ENCODE measurements around the gene ZMIZ1.

The ZMIZ1 gene

DNA sequence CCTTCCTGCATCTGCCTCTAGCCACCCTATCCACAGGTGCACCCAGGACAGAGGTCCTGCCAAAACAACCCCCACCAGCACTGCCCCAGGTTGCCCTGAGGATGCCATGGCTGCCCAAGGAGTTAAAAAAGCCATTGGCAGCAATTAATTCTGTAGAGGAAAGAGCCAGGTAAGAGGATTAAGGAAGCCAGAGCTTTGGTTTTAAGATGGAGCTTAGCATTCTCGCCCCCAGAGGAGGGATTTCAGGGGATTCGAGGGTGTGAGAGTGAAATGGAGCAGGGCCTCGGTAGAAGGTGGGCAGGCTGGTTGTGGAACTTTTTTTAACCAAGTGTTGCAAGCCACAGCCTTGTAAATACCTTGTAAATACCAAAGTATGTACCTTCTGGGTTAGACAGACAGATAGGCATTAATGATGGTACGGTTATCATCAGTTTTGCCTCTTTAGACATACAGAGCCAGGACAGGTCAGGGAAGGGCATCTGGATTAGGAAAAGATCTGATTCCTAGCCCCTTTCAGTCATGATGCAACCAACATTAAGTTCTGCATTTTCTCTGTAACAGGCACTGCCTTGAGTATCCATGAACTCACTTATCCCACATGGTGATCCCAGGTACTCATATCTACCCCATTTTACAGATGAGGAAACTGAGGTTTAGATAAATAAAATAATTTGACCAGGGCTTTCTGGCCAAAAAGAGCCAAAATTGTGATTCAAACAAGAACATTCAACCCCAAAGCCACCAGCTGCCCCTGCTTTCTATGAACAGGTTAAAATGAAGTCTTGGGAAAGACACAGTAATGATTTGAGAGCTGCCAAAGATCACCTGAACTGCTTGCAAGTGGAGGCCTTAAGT, 157.9 kb downstream of the ZMIZ1 start:
- no peak for DNase-seq (ENCODE audit: low read depth in 2 of 2)
- H3K4me3 ChIP-seq (replicated peaks in 1 of 2; ENCODE audit: low read depth in 2 of 2, low read length in 2 of 2): no peak overlapping the region
- no peak for TF ChIP-seq CTCF (IDR thresholded peaks at IDR 0.05; ENCODE audit: low read depth, low read length)

DNA sequence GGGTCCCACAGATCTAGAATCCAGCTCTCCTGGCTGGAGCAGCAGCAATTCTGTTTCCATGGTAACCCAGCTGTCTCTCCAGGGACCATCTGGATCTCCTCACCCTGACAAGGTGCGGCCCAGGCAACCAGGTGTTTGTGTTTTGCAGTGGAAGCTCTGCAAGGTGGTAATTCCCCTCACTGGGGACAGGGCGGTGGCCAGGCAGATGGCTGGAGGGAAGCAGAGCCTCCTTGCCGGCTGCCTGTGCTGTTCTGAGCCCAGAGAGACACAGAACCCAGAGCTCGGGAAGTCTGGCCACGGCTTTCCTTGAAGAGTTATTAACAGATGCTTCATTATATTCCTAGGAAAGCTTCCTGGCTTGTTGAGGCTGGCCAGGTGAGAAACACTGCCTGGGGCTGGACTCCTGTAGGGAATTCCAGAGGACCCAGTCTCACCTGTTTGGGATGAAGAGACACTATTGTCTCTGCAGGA, 160.3 kb downstream of the ZMIZ1 start:
- no peak for TF ChIP-seq CTCF (IDR thresholded peaks at IDR 0.05; ENCODE audit: low read depth, low read length)
- H3K4me3 ChIP-seq (replicated peaks in 1 of 2; ENCODE audit: low read depth in 2 of 2, low read length in 2 of 2): no peak overlapping the region
- DNase-seq (ENCODE audit: low read depth in 2 of 2): no peak

DNA sequence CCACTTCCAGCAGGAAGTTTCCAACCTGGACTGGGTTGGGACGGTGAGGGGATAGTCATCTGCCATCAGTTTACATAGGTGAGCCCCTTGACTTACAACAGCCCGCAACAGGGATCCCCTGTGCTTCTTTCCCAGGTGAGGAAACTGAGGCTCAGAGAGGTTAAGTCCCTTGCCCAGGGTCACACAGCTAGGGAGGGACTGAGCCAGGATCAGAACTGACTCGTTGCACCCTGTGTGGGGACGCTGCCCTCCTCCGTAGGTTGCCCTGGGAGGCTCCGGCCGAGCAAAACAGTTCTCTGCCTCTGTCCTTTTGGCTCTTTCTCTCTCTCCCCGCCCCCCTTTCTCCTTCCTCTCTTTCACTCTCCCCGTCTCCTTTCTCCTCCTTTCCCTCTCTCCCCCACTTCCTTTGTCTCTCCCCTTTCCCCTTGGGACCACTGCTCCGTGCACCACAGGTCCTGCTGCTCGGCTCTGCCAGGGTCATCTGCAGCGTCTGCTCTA, 161.1 kb downstream of the ZMIZ1 start:
- no peak overlapping the region for H3K4me3 ChIP-seq (replicated peaks in 1 of 2; ENCODE audit: low read depth in 2 of 2, low read length in 2 of 2)
- TF ChIP-seq CTCF (IDR thresholded peaks at IDR 0.05; ENCODE audit: low read depth, low read length): no peak
- no peak for DNase-seq (ENCODE audit: low read depth in 2 of 2)

GRCh38 chr10:79230328-79230830, 161.6 kb downstream of the ZMIZ1 start:
- no peak overlapping the region for H3K4me3 ChIP-seq (replicated peaks in 1 of 2; ENCODE audit: low read depth in 2 of 2, low read length in 2 of 2)
- no peak for TF ChIP-seq CTCF (IDR thresholded peaks at IDR 0.05; ENCODE audit: low read depth, low read length)
- no peak for DNase-seq (ENCODE audit: low read depth in 2 of 2)

DNA sequence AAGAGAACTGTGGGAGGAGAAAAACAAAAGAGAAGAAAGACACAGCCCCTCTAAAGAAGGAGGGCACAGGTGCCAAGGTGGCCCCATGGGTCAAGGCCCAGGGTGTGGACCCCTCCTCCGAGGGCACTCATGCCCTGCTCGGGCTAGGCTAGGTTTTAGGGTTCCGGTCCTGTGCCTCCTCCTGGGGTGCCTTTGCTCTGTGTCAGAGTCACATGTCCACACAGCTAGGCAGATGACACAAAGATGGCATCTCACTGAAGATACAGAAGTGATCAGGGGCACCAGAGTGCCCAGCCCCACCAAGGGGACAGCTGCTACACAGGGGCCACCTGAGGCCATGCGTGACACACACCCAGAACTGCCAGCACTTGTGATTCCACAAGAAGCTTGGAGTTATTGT, 162.1 kb downstream of the ZMIZ1 start:
- no peak for TF ChIP-seq CTCF (IDR thresholded peaks at IDR 0.05; ENCODE audit: low read depth, low read length)

DNA sequence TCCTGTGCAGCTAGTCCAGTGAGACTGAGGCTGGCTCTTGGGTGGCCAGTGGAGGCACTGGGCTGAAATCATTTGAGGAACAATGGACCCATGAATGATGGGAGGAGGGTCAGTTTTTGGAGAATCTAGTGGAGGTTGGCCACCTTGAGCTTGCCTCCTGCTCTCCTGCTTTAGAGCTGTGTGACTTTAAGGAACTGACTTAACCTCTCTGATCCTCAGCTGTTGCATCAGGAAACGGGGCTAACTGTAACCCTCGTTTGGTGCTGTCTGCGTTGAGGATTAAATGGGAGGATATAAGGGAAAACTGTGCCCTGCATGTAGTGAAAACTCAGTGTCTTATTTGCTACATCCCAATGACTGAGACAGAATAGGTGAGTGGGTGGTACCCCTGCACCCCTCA, 163.1 kb downstream of the ZMIZ1 start:
- TF ChIP-seq CTCF (IDR thresholded peaks at IDR 0.05; ENCODE audit: low read depth, low read length): no peak
- H3K4me3 ChIP-seq (replicated peaks in 1 of 2; ENCODE audit: low read depth in 2 of 2, low read length in 2 of 2): no peak overlapping the region
- no peak for DNase-seq (ENCODE audit: low read depth in 2 of 2)

More for the DNA sequence above, 162.1 kb downstream of the ZMIZ1 start:
- DNase-seq (ENCODE audit: low read depth in 2 of 2): no peak
- no peak overlapping the region for H3K4me3 ChIP-seq (replicated peaks in 1 of 2; ENCODE audit: low read depth in 2 of 2, low read length in 2 of 2)

Data from cardiac fibroblast (primary cell).